ENCODE results near the gene SHOC1.

Gene SHOC1

GRCh38 chr9:111794835-111795556 is at the start of gene SHOC1:
Gene SHOC1, minus strand, starts transcription at chr9:111794937. Its CDS starts 3,519 bp downstream, at chr9:111791418.
- no peak for DNase-seq
- H3K27ac ChIP-seq = no peak within 1 kb of the TSS
- H3K4me1 ChIP-seq = no peaks in the 10 kb centered on the region
- no peaks in the 10 kb centered on the region for H3K27me3 ChIP-seq
- peaks cover 0 to 6% (median 4%) of the 10 kb centered on the region in 3 donors for H3K36me3 ChIP-seq
- no peaks in the 10 kb centered on the region for H3K9me3 ChIP-seq
- intact Hi-C loops (cut with DNase I; ENCODE audit: low total_unique reads) = no loop called here
- TF ChIP-seq CTCF (IDR thresholded peaks at IDR 0.05) = no peak
- H3K4me3 ChIP-seq = no peak within 1 kb of the TSS

GRCh38 chr9:111843971-111844370 is 49.2 kb upstream of the SHOC1 start:
- DNase-seq = no peak
- Histone ChIP-seq H3K9me3 (no peaks in the 10 kb centered on the region), H3K27me3 (no peaks in the 10 kb centered on the region), H3K36me3 (no peaks in the 10 kb centered on the region), H3K4me3 (no peak overlapping the region), H3K27ac (no peak overlapping the region), H3K4me1 (no peaks in the 10 kb centered on the region)
- intact Hi-C loops (cut with DNase I; ENCODE audit: low total_unique reads) = no loop called here
- TF ChIP-seq CTCF (IDR thresholded peaks at IDR 0.05) = no peak

GRCh38 chr9:111842313-111842712 is 47.6 kb upstream of the SHOC1 start:
- no peak for TF ChIP-seq CTCF (IDR thresholded peaks at IDR 0.05)
- Histone ChIP-seq H3K9me3 (no peaks in the 10 kb centered on the region), H3K27ac (no peak overlapping the region), H3K36me3 (no peaks in the 10 kb centered on the region), H3K27me3 (no peaks in the 10 kb centered on the region), H3K4me1 (no peaks in the 10 kb centered on the region), H3K4me3 (no peak overlapping the region)
- intact Hi-C loops (cut with DNase I; ENCODE audit: low total_unique reads) = no loop called here
- DNase-seq = no peak

- Histone ChIP-seq H3K27ac (no peak overlapping the region), H3K27me3 (no peaks in the 10 kb centered on the region), H3K9me3 (no peaks in the 10 kb centered on the region), H3K4me3 (no peak overlapping the region), H3K36me3 (no peaks in the 10 kb centered on the region), H3K4me1 (no peaks in the 10 kb centered on the region)
- no peak for TF ChIP-seq CTCF (IDR thresholded peaks at IDR 0.05)
- intact Hi-C loops (cut with DNase I; ENCODE audit: low total_unique reads) = no loop called here
- DNase-seq = no peak
These were observed 45.7 kb upstream of the SHOC1 start for GRCh38 chr9:111840442-111840841.

- Histone ChIP-seq H3K27me3 (no peaks in the 10 kb centered on the region), H3K36me3 (no peaks in the 10 kb centered on the region), H3K27ac (no peak overlapping the region), H3K4me3 (no peak overlapping the region), H3K9me3 (no peaks in the 10 kb centered on the region), H3K4me1 (no peaks in the 10 kb centered on the region)
- intact Hi-C loops (cut with DNase I; ENCODE audit: low total_unique reads) = no loop called here
- TF ChIP-seq CTCF (IDR thresholded peaks at IDR 0.05) = no peak
- DNase-seq = no peak
These were observed 45.2 kb upstream of the SHOC1 start for GRCh38 chr9:111839987-111840386.
